Activated CD4-positive, alpha-beta T cell treated with anti-CD3 and anti-CD28 coated beads for 36 hours (primary cell): ENCODE measurements around the gene CFAP157. TPM values are rescaled to one million over a fixed set of nuclear protein-coding genes. Genes with fewer than 3 reads are reported as not detected.
"Not testable (repeated sequence)": the region's sequence is repeated elsewhere in the genome, so short reads cannot be mapped to it uniquely, and the experiment has no call there.

Experiments used
- ATAC-seq: fragments of 200-7000 bp; cut with Tn5 transposase; one replicate; pipeline ENCODE4 v1.10.0; 2021; ENCODE audit warnings: mild to moderate bottlenecking, moderate library complexity
- CTCF ChIA-PET: fragments of 350-600 bp; sonication (Branson Sonifier 250); formaldehyde crosslinking; loops from one replicate; lab custom pipeline; 2021; ENCODE audit warnings: antibody characterized with exemption; lab: Charles Lee
- POLR2A ChIA-PET: fragments of 350-600 bp; sonication (Branson Sonifier 250); formaldehyde crosslinking; loops from one replicate; lab custom pipeline; 2021; ENCODE audit warnings: antibody characterized with exemption, inconsistent platforms; lab: Charles Lee
- DNase-seq: peaks from one replicate; pipeline ENCODE4 v3.0.0-alpha.2; 2020
- H3K27ac Mint-ChIP-seq: one replicate; pipeline ENCODE4 v1.8.0; 2021; ENCODE audit warnings: mixed read lengths
- H3K27me3 Mint-ChIP-seq: one replicate; pipeline ENCODE4 v1.8.0; 2021; ENCODE audit warnings: mixed read lengths
- H3K36me3 Mint-ChIP-seq: one replicate; pipeline ENCODE4 v1.8.0; 2021; ENCODE audit warnings: low read depth, mixed read lengths
- H3K4me1 Mint-ChIP-seq: one replicate; pipeline ENCODE4 v1.8.0; 2021; ENCODE audit warnings: mixed read lengths
- H3K4me3 Mint-ChIP-seq: one replicate; pipeline ENCODE4 v1.8.0; 2021; ENCODE audit warnings: mild to moderate bottlenecking, moderate library complexity, mixed read lengths
- H3K9me3 Mint-ChIP-seq: one replicate; pipeline ENCODE4 v1.8.0; 2021; ENCODE audit warnings: low read depth, mixed read lengths
- intact Hi-C, 2 experiments: fragments of 100-400 bp; cut with DNase I in 1 of 2; cut with micrococcal nuclease in 1 of 2; formaldehyde crosslinking; loops; one replicate each; pipeline versions ENCODE4 v1.14.2 to v1.15.1; 2022 to 2024; cut with DNase I, micrococcal nuclease
- total RNA-seq, 2 experiments: library from RNA; stranded (reverse); gene quantifications; one replicate each; pipeline ENCODE4 v1.2.3, GENCODE V29; 2021

Gene CFAP157
- total RNA-seq, 2 experiments from 2014 or later, result not detected

- H3K27ac Mint-ChIP-seq, result no peak overlapping the region
- no peaks in the 10 kb centered on the region for H3K9me3 Mint-ChIP-seq
- H3K4me3 Mint-ChIP-seq, result no peak overlapping the region
- ChIA-PET CTCF (interaction anchor here (0.8 kb wide), 1 partner anchor 544 kb away, joined by 3 read pairs; no protein-coding TSS in a partner anchor), POLR2A (no interaction called here)
- ATAC-seq, result no peak
- intact Hi-C loops, result no loop called here
- no peaks in the 10 kb centered on the region for H3K27me3 Mint-ChIP-seq
- no peak for DNase-seq
- H3K36me3 Mint-ChIP-seq, result peaks cover 18% of the 10 kb centered on the region
- peaks cover 5% of the 10 kb centered on the region for H3K4me1 Mint-ChIP-seq
Measured at GRCh38 chr9:127754099-127755060, 47.6 kb downstream of the CFAP157 start.

GRCh38 chr9:127755061-127756060, 48.6 kb downstream of the CFAP157 start:
- intact Hi-C loops, result no loop called here
- DNase-seq (no peak), ATAC-seq (no peak)
- Mint-ChIP-seq H3K27me3 (no peaks in the 10 kb centered on the region), H3K9me3 (no peaks in the 10 kb centered on the region), H3K27ac (no peak overlapping the region), H3K4me1 (peaks cover 5% of the 10 kb centered on the region), H3K4me3 (no peak overlapping the region), H3K36me3 (peaks cover 17% of the 10 kb centered on the region)
- ChIA-PET CTCF (interaction anchor here (1.1 kb wide), 1 partner anchor 21 kb away, joined by 4 read pairs; no protein-coding TSS in a partner anchor), POLR2A (no interaction called here)

GRCh38 chr9:127756233-127756632, 49.4 kb downstream of the CFAP157 start:
- CTCF ChIA-PET, result interaction anchor here (0.6 to 1.1 kb wide), 3 partner anchors 9 to 123 kb away, joined by 3 to 4 read pairs (median 3); no protein-coding TSS in a partner anchor
- ATAC-seq (no peak), DNase-seq (no peak)
- H3K4me3 Mint-ChIP-seq, result no peak overlapping the region
- no peaks in the 10 kb centered on the region for H3K27me3 Mint-ChIP-seq
- POLR2A ChIA-PET, result interaction anchor here (0.7 kb wide), 1 partner anchor 54 kb away, joined by 7 read pairs; no protein-coding TSS in a partner anchor
- peaks cover 10% of the 10 kb centered on the region for H3K36me3 Mint-ChIP-seq
- H3K27ac Mint-ChIP-seq, result no peak overlapping the region
- intact Hi-C loops, result no loop called here
- H3K4me1 Mint-ChIP-seq, result peaks cover 5% of the 10 kb centered on the region
- no peaks in the 10 kb centered on the region for H3K9me3 Mint-ChIP-seq

GRCh38 chr9:127756776-127757175, 50.0 kb downstream of the CFAP157 start:
- H3K4me1 Mint-ChIP-seq, H3K27me3 Mint-ChIP-seq, H3K9me3 Mint-ChIP-seq, ATAC-seq, DNase-seq, H3K4me3 Mint-ChIP-seq, H3K27ac Mint-ChIP-seq, H3K36me3 Mint-ChIP-seq, intact Hi-C loops: not testable (repeated sequence)
- ChIA-PET POLR2A (interaction anchor here (0.7 kb wide), 2 partner anchors 55 to 814 kb away, joined by 4 to 7 read pairs; no protein-coding TSS in a partner anchor), CTCF (interaction anchor here (0.6 to 1.0 kb wide), 2 partner anchors 9 to 122 kb away, joined by 3 read pairs; no protein-coding TSS in a partner anchor)

- peaks cover 10% of the 10 kb centered on the region for H3K36me3 Mint-ChIP-seq
- peak overlapping the region; percentile 11 for H3K27ac Mint-ChIP-seq
- CTCF ChIA-PET, result interaction anchor here (0.6 kb wide), 1 partner anchor 8 kb away, joined by 3 read pairs; no protein-coding TSS in a partner anchor
- POLR2A ChIA-PET, result interaction anchor here (0.6 kb wide), 1 partner anchor 24 kb away, joined by 6 read pairs; no protein-coding TSS in a partner anchor
- intact Hi-C loops, result no loop called here
- no peak for ATAC-seq
- no peak overlapping the region for H3K4me3 Mint-ChIP-seq
- no peaks in the 10 kb centered on the region for H3K9me3 Mint-ChIP-seq
- DNase-seq, result no peak
- H3K27me3 Mint-ChIP-seq, result no peaks in the 10 kb centered on the region
- H3K4me1 Mint-ChIP-seq, result peaks cover 10% of the 10 kb centered on the region
Measured at GRCh38 chr9:127758843-127759242, 52.1 kb downstream of the CFAP157 start.

GRCh38 chr9:127761061-127761460, 54.3 kb downstream of the CFAP157 start:
- H3K4me3 Mint-ChIP-seq, result no peak overlapping the region
- no peak for ATAC-seq
- peak overlapping the region; percentile 3 for H3K27ac Mint-ChIP-seq
- peaks cover 20% of the 10 kb centered on the region for H3K4me1 Mint-ChIP-seq
- no peaks in the 10 kb centered on the region for H3K9me3 Mint-ChIP-seq
- no peaks in the 10 kb centered on the region for H3K27me3 Mint-ChIP-seq
- H3K36me3 Mint-ChIP-seq, result peaks cover 17% of the 10 kb centered on the region
- DNase-seq, result no peak
- CTCF ChIA-PET, result interaction anchor here (0.8 to 1.5 kb wide), 2 partner anchors 26 to 108 kb away, joined by 3 read pairs; partner anchors contain the start of gene TOR2A
- intact Hi-C loops, result no loop called here
- POLR2A ChIA-PET, result no interaction called here

GRCh38 chr9:127761491-127761956, 54.7 kb downstream of the CFAP157 start:
- ATAC-seq (no peak), DNase-seq (no peak)
- ChIA-PET POLR2A (no interaction called here), CTCF (interaction anchor here (0.6 kb wide), 1 partner anchor 23 kb away, joined by 3 read pairs; no protein-coding TSS in a partner anchor)
- no peaks in the 10 kb centered on the region for H3K27me3 Mint-ChIP-seq
- H3K9me3 Mint-ChIP-seq, result no peaks in the 10 kb centered on the region
- H3K27ac Mint-ChIP-seq, result no peak overlapping the region
- no peak overlapping the region for H3K4me3 Mint-ChIP-seq
- intact Hi-C loops, result no loop called here
- peaks cover 21% of the 10 kb centered on the region for H3K36me3 Mint-ChIP-seq
- peaks cover 24% of the 10 kb centered on the region for H3K4me1 Mint-ChIP-seq

- intact Hi-C loops, result no loop called here
- Mint-ChIP-seq H3K27ac (no peak overlapping the region), H3K36me3 (peaks cover 22% of the 10 kb centered on the region), H3K9me3 (no peaks in the 10 kb centered on the region), H3K4me3 (no peak overlapping the region), H3K27me3 (no peaks in the 10 kb centered on the region), H3K4me1 (peaks cover 29% of the 10 kb centered on the region)
- no peak for ATAC-seq
- no peak for DNase-seq
- CTCF ChIA-PET, result interaction anchor here (0.5 to 1.1 kb wide), 3 partner anchors 23 to 82 kb away, joined by 3 to 4 read pairs (median 3); partner anchors contain the start of gene TOR2A
- POLR2A ChIA-PET, result no interaction called here
Measured at GRCh38 chr9:127762111-127762676, 55.4 kb downstream of the CFAP157 start.

GRCh38 chr9:127763918-127764384, 57.2 kb downstream of the CFAP157 start:
- intact Hi-C loops, result loop anchor here in 1 of 2 experiments (1.0 kb wide), 1 partner anchor 21 kb away; no protein-coding TSS in a partner anchor
- H3K36me3 Mint-ChIP-seq, result peaks cover 26% of the 10 kb centered on the region
- peak; percentile 69 for DNase-seq
- H3K27ac Mint-ChIP-seq, result no peak overlapping the region
- H3K9me3 Mint-ChIP-seq, result no peaks in the 10 kb centered on the region
- CTCF ChIA-PET, result interaction anchor here (0.6 to 1.3 kb wide), 11 partner anchors 9 to 159 kb away, joined by 3 to 6 read pairs (median 4); partner anchors contain the start of genes CDK9 and TOR2A
- POLR2A ChIA-PET, result interaction anchor here (1.1 kb wide), 1 partner anchor 77 kb away, joined by 3 read pairs; no protein-coding TSS in a partner anchor
- H3K4me1 Mint-ChIP-seq, result peaks cover 42% of the 10 kb centered on the region
- H3K27me3 Mint-ChIP-seq, result no peaks in the 10 kb centered on the region
- no peak overlapping the region for H3K4me3 Mint-ChIP-seq
- ATAC-seq, result peak; percentile 57

- no peaks in the 10 kb centered on the region for H3K9me3 Mint-ChIP-seq
- H3K27ac Mint-ChIP-seq, result no peak overlapping the region
- H3K4me1 Mint-ChIP-seq, result peaks cover 55% of the 10 kb centered on the region
- H3K4me3 Mint-ChIP-seq, result no peak overlapping the region
- no peaks in the 10 kb centered on the region for H3K27me3 Mint-ChIP-seq
- ATAC-seq (no peak), DNase-seq (no peak)
- POLR2A ChIA-PET, result no interaction called here
- intact Hi-C loops, result no loop called here
- CTCF ChIA-PET, result interaction anchor here (0.6 to 1.4 kb wide), 5 partner anchors 9 to 104 kb away, joined by 3 to 5 read pairs (median 3); no protein-coding TSS in a partner anchor
- peaks cover 29% of the 10 kb centered on the region for H3K36me3 Mint-ChIP-seq
Measured at GRCh38 chr9:127765418-127765817, 58.6 kb downstream of the CFAP157 start.
